CD8-positive, alpha-beta memory T cell (primary cell): ENCODE results near the gene GPN3. TPM values are rescaled to one million over a fixed set of nuclear protein-coding genes. Genes with fewer than 3 reads are reported as not detected.
"Not testable (repeated sequence)": the region's sequence is repeated elsewhere in the genome, so short reads cannot be mapped to it uniquely, and the experiment has no call there.

Experiments used
- CTCF ChIA-PET: fragments of 350-600 bp; sonication (Branson Sonifier 250); formaldehyde crosslinking; loops from one replicate; lab custom pipeline; 2021; ENCODE audit warnings: antibody characterized with exemption; lab: Charles Lee
- POLR2A ChIA-PET: fragments of 350-600 bp; sonication (Branson Sonifier 250); formaldehyde crosslinking; loops from one replicate; lab custom pipeline; 2021; ENCODE audit warnings: antibody characterized with exemption; lab: Charles Lee
- DNase-seq, 5 donors: peaks; one replicate each; pipeline versions ENCODE4 v3.0.0 to v3.0.0-alpha.2; 2020 to 2022; ENCODE audit warnings: mixed read lengths in 1 of 5
- H3K27ac ChIP-seq: one replicate; pipeline ENCODE4 v1.7.0; 2013; ENCODE audit warnings: low read depth, mild to moderate bottlenecking, low read length, moderate library complexity
- H3K27me3 ChIP-seq: 2 replicates; pipeline ENCODE4 v1.7.0; 2013; ENCODE audit warnings: low read length, mild to moderate bottlenecking; ENCODE audit not compliant: insufficient read depth, poor library complexity, severe bottlenecking
- H3K36me3 ChIP-seq: 2 replicates; pipeline ENCODE4 v1.7.0; 2013; ENCODE audit warnings: mild to moderate bottlenecking, low read length, moderate library complexity; ENCODE audit not compliant: insufficient read depth
- H3K4me1 ChIP-seq: 2 replicates; pipeline ENCODE4 v1.7.0; 2013; ENCODE audit warnings: mild to moderate bottlenecking, low read length, moderate library complexity; ENCODE audit not compliant: insufficient read depth
- H3K4me3 ChIP-seq: 2 replicates; pipeline ENCODE4 v1.7.0; 2013; ENCODE audit warnings: mild to moderate bottlenecking, low read length
- H3K9me3 ChIP-seq: 2 replicates; pipeline ENCODE4 v1.7.0; 2013; ENCODE audit warnings: mild to moderate bottlenecking, low read length
- H3K27ac Mint-ChIP-seq, 8 donors: one replicate each; pipeline ENCODE4 v1.8.0; 2020 to 2021; ENCODE audit warnings: mixed read lengths in 8 of 8, mild to moderate bottlenecking in 6 of 8, inconsistent platforms in 3 of 8, moderate library complexity in 3 of 8
- H3K27me3 Mint-ChIP-seq, 2 donors: one replicate each; pipeline ENCODE4 v1.8.0; 2020 to 2021; ENCODE audit warnings: mixed read lengths in 2 of 2, mild to moderate bottlenecking in 1 of 2, moderate library complexity in 1 of 2
- H3K36me3 Mint-ChIP-seq, 3 donors: one replicate each; pipeline ENCODE4 v1.8.0; 2020 to 2021; ENCODE audit warnings: mixed read lengths in 3 of 3, inconsistent platforms in 1 of 3, mild to moderate bottlenecking in 1 of 3
- H3K4me1 Mint-ChIP-seq, 3 donors: one replicate each; pipeline ENCODE4 v1.8.0; 2020 to 2021; ENCODE audit warnings: mixed read lengths in 3 of 3, inconsistent platforms in 1 of 3, mild to moderate bottlenecking in 1 of 3
- H3K4me3 Mint-ChIP-seq, 7 donors: one replicate each; pipeline ENCODE4 v1.8.0; 2020 to 2021; ENCODE audit warnings: mixed read lengths in 7 of 7, mild to moderate bottlenecking in 6 of 7, moderate library complexity in 4 of 7, inconsistent platforms in 2 of 7
- H3K9me3 Mint-ChIP-seq, 5 donors: one replicate each; pipeline ENCODE4 v1.8.0; 2020 to 2022; ENCODE audit warnings: mixed read lengths in 5 of 5, mild to moderate bottlenecking in 3 of 5, moderate library complexity in 2 of 5, inconsistent platforms in 1 of 5
- polyA plus RNA-seq: library from polyadenylated mRNA; unstranded; fragments of 300-500 nt; fragmentation: Illumina TruSeq; gene quantifications from one replicate; pipeline ENCODE4 v1.2.3, GENCODE V29; 2021
- total RNA-seq, 2 experiments: library from RNA; stranded (reverse); gene quantifications; one replicate each; pipeline ENCODE4 v1.2.3, GENCODE V29; 2021

GPN3 gene
- total and polyA plus RNA-seq, 3 experiments from 2014 or later: 33.9 to 59.4 (median 59.4) TPM

DNA sequence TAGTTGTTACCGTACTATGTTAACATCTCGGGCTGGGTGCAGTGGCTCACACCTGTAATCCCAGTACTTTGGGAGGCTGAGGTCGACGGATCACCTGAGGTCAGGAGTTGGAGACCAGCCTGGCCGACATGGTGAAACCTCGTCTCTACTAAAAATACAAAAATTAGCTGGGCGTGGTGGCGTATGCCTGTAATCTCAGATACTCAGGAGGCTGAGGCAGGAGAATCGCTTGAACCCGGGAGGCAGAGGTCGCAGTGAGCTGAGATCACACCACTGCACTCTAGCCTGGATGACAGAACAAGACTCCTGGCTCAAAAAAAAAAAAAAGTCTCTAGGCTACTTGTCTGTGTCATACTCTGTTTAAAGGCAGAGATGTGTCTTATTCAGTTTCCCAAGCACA lies 2.3 kb downstream of the GPN3 start:
- peaks cover 25% of the 10 kb centered on the region for H3K4me1 ChIP-seq
- not testable (repeated sequence) for H3K27me3 ChIP-seq, H3K27ac ChIP-seq, H3K27me3 Mint-ChIP-seq, H3K9me3 Mint-ChIP-seq, H3K9me3 ChIP-seq, H3K36me3 ChIP-seq, H3K4me3 ChIP-seq, DNase-seq
- H3K36me3 Mint-ChIP-seq: peaks cover 4 to 45% (median 13%) of the 10 kb centered on the region in 3 donors
- POLR2A ChIA-PET: interaction anchor here (1.0 kb wide), 1 partner anchor 15 kb away, joined by 4 read pairs; no protein-coding TSS in a partner anchor
- H3K4me3 Mint-ChIP-seq: peak overlapping the region in 3 of 7 donors; percentile 1 to 89 (median 41)
- H3K27ac Mint-ChIP-seq: peak overlapping the region in 1 of 8 donors; percentile 83
- peaks cover 22 to 61% (median 42%) of the 10 kb centered on the region in 3 donors for H3K4me1 Mint-ChIP-seq
- CTCF ChIA-PET: interaction anchor here (0.7 to 6.5 kb wide), 4 partner anchors 13 to 137 kb away, joined by 3 to 100 read pairs (median 4); partner anchors contain the start of gene ARPC3

DNA sequence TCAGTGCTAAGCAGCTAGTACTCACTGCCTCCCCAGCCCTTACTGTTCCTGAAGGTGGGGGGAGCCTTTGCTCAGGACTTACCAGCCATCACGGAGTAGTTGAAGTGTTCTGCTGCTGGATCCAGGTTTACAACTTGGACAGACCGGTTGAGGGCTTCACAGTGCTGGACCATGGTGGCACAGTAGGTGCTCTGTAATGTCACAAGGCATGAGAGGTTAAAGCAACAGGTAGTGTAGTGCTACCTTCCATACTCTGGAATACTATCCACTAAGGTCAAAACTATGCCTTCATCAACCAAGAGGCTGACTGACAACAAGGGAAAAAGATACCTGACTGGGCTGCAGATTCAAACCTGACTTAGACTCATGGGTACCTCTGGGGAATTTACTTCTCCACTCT lies 3.0 kb downstream of the GPN3 start:
- Mint-ChIP-seq H3K9me3 (no peaks in the 10 kb centered on the region), H3K4me1 (peaks cover 23 to 61% (median 39%) of the 10 kb centered on the region in 3 donors), H3K27ac (peak overlapping the region in 3 of 8 donors; percentile 36 to 83 (median 63)), H3K27me3 (peaks cover 0 to 2% of the 10 kb centered on the region in 2 donors), H3K4me3 (peak overlapping the region in 2 of 7 donors; percentile 6 to 89), H3K36me3 (peaks cover 4 to 51% (median 13%) of the 10 kb centered on the region in 3 donors)
- Histone ChIP-seq H3K36me3 (no peaks in the 10 kb centered on the region), H3K27me3 (no peaks in the 10 kb centered on the region), H3K4me3 (no peak overlapping the region), H3K4me1 (peaks cover 25% of the 10 kb centered on the region), H3K9me3 (no peaks in the 10 kb centered on the region), H3K27ac (no peak overlapping the region)
- CTCF ChIA-PET: interaction anchor here (0.6 to 6.5 kb wide), 3 partner anchors 12 to 137 kb away, joined by 4 to 100 read pairs (median 5); partner anchors contain the start of gene ARPC3
- POLR2A ChIA-PET: interaction anchor here (1.0 kb wide), 1 partner anchor 14 kb away, joined by 4 read pairs; no protein-coding TSS in a partner anchor
- DNase-seq: no peak

- H3K36me3 Mint-ChIP-seq: peaks cover 4 to 63% (median 21%) of the 10 kb centered on the region in 3 donors
- H3K9me3 Mint-ChIP-seq, H3K4me3 ChIP-seq, POLR2A ChIA-PET, CTCF ChIA-PET, H3K4me1 ChIP-seq, H3K27ac ChIP-seq, H3K9me3 ChIP-seq, H3K27me3 Mint-ChIP-seq, H3K36me3 ChIP-seq, H3K27me3 ChIP-seq, H3K4me3 Mint-ChIP-seq, DNase-seq: not testable (repeated sequence)
- peak overlapping the region in 2 of 8 donors; percentile 29 to 56 for H3K27ac Mint-ChIP-seq
- H3K4me1 Mint-ChIP-seq: peaks cover 8 to 29% (median 16%) of the 10 kb centered on the region in 3 donors
Measured at GRCh38 chr12:110461189-110461588, 6.9 kb downstream of the GPN3 start.

DNA sequence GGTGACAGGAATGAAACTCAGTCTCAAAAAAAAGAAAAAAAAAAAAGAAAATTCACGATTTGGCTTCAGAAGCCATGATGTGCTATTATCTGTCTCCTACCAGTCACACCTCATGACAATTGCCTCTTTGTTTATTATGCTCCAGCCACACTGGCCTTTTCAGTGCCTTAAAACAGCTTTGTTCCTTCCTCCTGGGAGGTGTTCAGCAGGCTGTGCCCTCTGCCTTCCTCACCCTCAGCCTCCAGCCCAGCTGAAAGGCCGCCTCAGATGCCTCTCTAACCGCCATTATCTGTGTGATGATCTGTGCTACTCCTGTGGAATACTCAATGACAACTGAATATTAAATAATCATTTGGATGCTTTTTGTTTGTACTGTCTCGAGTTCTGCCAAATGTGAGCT lies 9.3 kb downstream of the GPN3 start:
- POLR2A ChIA-PET: interaction anchor here (0.6 kb wide), 1 partner anchor 147 kb away, joined by 3 read pairs; no protein-coding TSS in a partner anchor
- no peaks in the 10 kb centered on the region for H3K9me3 Mint-ChIP-seq
- H3K4me1 ChIP-seq: no peaks in the 10 kb centered on the region

GRCh38 chr12:110453569-110454296 lies 14.3 kb downstream of the GPN3 start:
- POLR2A ChIA-PET: no interaction called here
- CTCF ChIA-PET: interaction anchor here (0.7 to 9.4 kb wide), 3 partner anchors 10 to 148 kb away, joined by 4 to 100 read pairs (median 4); partner anchors contain the start of genes FAM216A and GPN3
- DNase-seq: no peak

More for the DNA sequence above, 9.3 kb downstream of the GPN3 start:
- peak overlapping the region in 1 of 8 donors; percentile 65 for H3K27ac Mint-ChIP-seq
- H3K36me3 Mint-ChIP-seq: peaks cover 1 to 64% (median 15%) of the 10 kb centered on the region in 3 donors
- no peak for DNase-seq
- Histone ChIP-seq H3K9me3 (no peaks in the 10 kb centered on the region), H3K36me3 (peaks cover 11% of the 10 kb centered on the region), H3K27ac (no peak overlapping the region), H3K4me3 (no peak overlapping the region), H3K27me3 (no peaks in the 10 kb centered on the region)
- no peaks in the 10 kb centered on the region for H3K27me3 Mint-ChIP-seq
- peaks cover 5 to 16% (median 6%) of the 10 kb centered on the region in 3 donors for H3K4me1 Mint-ChIP-seq
- CTCF ChIA-PET: interaction anchor here (0.9 to 1.8 kb wide), 4 partner anchors 9 to 141 kb away, joined by 3 to 9 read pairs (median 6); partner anchors contain the start of genes ARPC3, FAM216A and GPN3
- no peak overlapping the region for H3K4me3 Mint-ChIP-seq

GRCh38 chr12:110451263-110451662 lies 16.8 kb downstream of the GPN3 start:
- Mint-ChIP-seq H3K27me3 (peaks cover 0 to 4% of the 10 kb centered on the region in 2 donors), H3K4me1 (peaks cover 27 to 44% (median 39%) of the 10 kb centered on the region in 3 donors), H3K36me3 (peaks cover 3 to 50% (median 11%) of the 10 kb centered on the region in 3 donors), H3K9me3 (no peaks in the 10 kb centered on the region), H3K27ac (peak overlapping the region in 7 of 8 donors; percentile 7 to 100 (median 86)), H3K4me3 (peak overlapping the region in 5 of 7 donors; percentile 47 to 100 (median 94))
- CTCF ChIA-PET: interaction anchor here (1.3 to 9.4 kb wide), 7 partner anchors 17 to 437 kb away, joined by 3 to 119 read pairs (median 20); partner anchors contain the start of genes FAM216A, GPN3, RAD9B and VPS29
- Histone ChIP-seq H3K4me1 (peaks cover 14% of the 10 kb centered on the region), H3K27ac (no peak overlapping the region), H3K27me3 (no peaks in the 10 kb centered on the region), H3K36me3 (peaks cover 22% of the 10 kb centered on the region), H3K9me3 (no peaks in the 10 kb centered on the region), H3K4me3 (no peak overlapping the region)
- DNase-seq: no peak
- POLR2A ChIA-PET: interaction anchor here (0.9 kb wide), 1 partner anchor 14 kb away, joined by 4 read pairs; no protein-coding TSS in a partner anchor

More at GRCh38 chr12:110453569-110454296, 14.3 kb downstream of the GPN3 start:
- Mint-ChIP-seq H3K27me3 (peaks cover 0 to 4% of the 10 kb centered on the region in 2 donors), H3K4me3 (peak overlapping the region in 1 of 7 donors; percentile 15), H3K4me1 (peaks cover 16 to 24% (median 21%) of the 10 kb centered on the region in 3 donors), H3K27ac (no peak overlapping the region), H3K36me3 (peaks cover 3 to 51% (median 14%) of the 10 kb centered on the region in 3 donors), H3K9me3 (no peaks in the 10 kb centered on the region)
- Histone ChIP-seq H3K27ac (no peak overlapping the region), H3K9me3 (no peaks in the 10 kb centered on the region), H3K4me1 (peaks cover 6% of the 10 kb centered on the region), H3K4me3 (no peak overlapping the region), H3K27me3 (no peaks in the 10 kb centered on the region), H3K36me3 (peaks cover 16% of the 10 kb centered on the region)

DNA sequence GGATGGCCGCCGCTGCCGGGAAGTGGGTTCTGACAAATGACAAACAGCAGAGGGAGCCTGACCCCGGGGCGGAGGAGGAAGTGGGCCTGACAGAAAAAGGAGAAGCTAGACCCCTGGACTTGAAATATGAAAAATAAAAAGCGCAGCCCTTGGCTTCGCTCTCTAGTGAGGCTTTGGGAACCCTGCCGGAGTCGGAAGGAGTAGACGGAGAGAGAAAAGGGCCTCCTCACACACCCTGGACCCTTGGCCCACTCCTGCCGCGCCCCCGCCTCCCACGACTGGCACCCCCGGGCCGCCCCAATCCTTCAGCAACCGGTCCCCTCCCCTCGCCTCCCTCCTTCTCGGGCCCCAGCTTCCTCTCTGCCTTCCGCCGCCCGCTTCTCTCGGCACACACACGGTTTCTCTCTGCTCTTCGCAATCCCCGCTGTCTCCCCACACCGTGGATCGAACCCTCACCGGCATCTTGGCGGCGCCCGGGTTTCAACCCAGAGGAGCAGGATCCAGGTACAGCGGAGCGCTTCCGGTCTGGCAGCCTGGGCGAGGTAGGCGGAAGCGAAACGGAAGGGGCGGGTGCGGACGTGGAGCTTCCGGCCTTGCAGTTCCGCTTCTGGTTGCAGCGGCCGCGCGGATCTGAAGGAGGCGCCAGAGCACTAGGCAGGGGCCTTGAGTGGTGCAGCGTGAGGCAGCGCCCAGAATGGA lies 18.1 kb downstream of the GPN3 start, which contains the start of gene ARPC3:
ARPC3 (minus strand) TSS at position 539 of the 699 bp plus-strand sequence; CDS start at position 462, 77 bp downstream.
- CTCF ChIA-PET: interaction anchor here (0.7 to 9.4 kb wide), 38 partner anchors 10 to 444 kb away, joined by 3 to 119 read pairs (median 6); partner anchors contain the start of genes ATP2A2, FAM216A, GPN3 and IFT81

More for the DNA sequence above, 18.1 kb downstream of the GPN3 start, which contains the start of gene ARPC3:
- peaks cover 3 to 47% (median 16%) of the 10 kb centered on the region in 3 donors for H3K36me3 Mint-ChIP-seq
- H3K27ac Mint-ChIP-seq: peak within 1 kb of the TSS; percentile 86 to 100 (median 99)
- H3K4me1 Mint-ChIP-seq: peaks cover 33 to 50% (median 46%) of the 10 kb centered on the region in 3 donors
- Histone ChIP-seq H3K36me3 (peaks cover 15% of the 10 kb centered on the region), H3K9me3 (no peaks in the 10 kb centered on the region), H3K27ac (peak within 1 kb of the TSS; percentile 88), H3K4me3 (peak within 1 kb of the TSS; percentile 67), H3K27me3 (no peaks in the 10 kb centered on the region), H3K4me1 (peaks cover 14% of the 10 kb centered on the region)
- H3K4me3 Mint-ChIP-seq: peak within 1 kb of the TSS; percentile 94 to 100 (median 99)
- POLR2A ChIA-PET: interaction anchor here (0.6 to 1.9 kb wide), 16 partner anchors 12 to 370 kb away, joined by 3 to 42 read pairs (median 4); partner anchors contain the start of genes FAM216A, GPN3, RAD9B and TCTN1
- peaks cover 0 to 4% of the 10 kb centered on the region in 2 donors for H3K27me3 Mint-ChIP-seq
- H3K9me3 Mint-ChIP-seq: no peaks in the 10 kb centered on the region
- peak; percentile 93 to 96 (median 93) for DNase-seq
